Left lung (tissue), 10 donors: ENCODE measurements around the gene KLF9. TPM values are rescaled to one million over a fixed set of nuclear protein-coding genes. Genes with fewer than 3 reads are reported as not detected.

Experiments used
- ATAC-seq: fragments of 200-7000 bp; cut with Tn5 transposase; one replicate; pipeline ENCODE4 v1.9.1; 2020; ENCODE audit warnings: moderate library complexity
- DNase-seq, 4 donors: peaks; one replicate each; pipeline ENCODE4 v3.0.0-alpha.2; 2013 to 2020
- H3K27ac ChIP-seq, 2 donors: fragments of 200-600 bp; sonication (generic) in 1 of 2; one replicate each; pipeline versions ENCODE4 v1.5.0 to v1.8.0; 2020 to 2021
- H3K27me3 ChIP-seq, 2 donors: fragments of 200-600 bp; sonication (generic) in 1 of 2; one replicate each; pipeline versions ENCODE4 v1.5.0 to v1.8.0; 2020 to 2021
- H3K36me3 ChIP-seq, 2 donors: fragments of 200-600 bp; sonication (generic) in 1 of 2; one replicate each; pipeline versions ENCODE4 v1.5.0 to v1.8.0; 2020 to 2021
- H3K4me1 ChIP-seq, 2 donors: fragments of 200-600 bp; one replicate each; pipeline ENCODE4 v1.8.0; 2021
- H3K4me3 ChIP-seq, 2 donors: fragments of 200-600 bp; sonication (generic) in 1 of 2; one replicate each; pipeline versions ENCODE4 v1.5.0 to v1.8.0; 2020 to 2021; ENCODE audit warnings: mild to moderate bottlenecking in 1 of 2
- H3K9me3 ChIP-seq, 2 donors: fragments of 200-600 bp; sonication (generic) in 1 of 2; one replicate each; pipeline versions ENCODE4 v1.5.0 to v1.8.0; 2020 to 2021
- CTCF ChIP-seq, 2 donors: fragments of 200-600 bp; sonication (generic) in 1 of 2; IDR thresholded peaks; one replicate each; pipeline versions ENCODE4 v1.5.0 to v1.8.0; 2021; ENCODE audit warnings: antibody characterized with exemption in 2 of 2
- intact Hi-C, 2 donors: fragments of 100-400 bp; cut with DNase I; formaldehyde crosslinking; loops; one replicate each; pipeline versions ENCODE4 v1.11.2 to v1.14.2; 2022
- polyA plus RNA-seq, 6 donors: library from polyadenylated mRNA; unstranded; fragments of 120-200 nt; gene quantifications; one replicate each; pipeline ENCODE4 v1.2.1, GENCODE V29; 2013; ENCODE audit not compliant: insufficient read length in 6 of 6
- total RNA-seq, 2 donors: library from RNA; stranded (reverse); fragmentation: NEBNext Ultra II Directional; extraction: Animal tissue kit (Norgen Biotek cat#: 25700); gene quantifications; one replicate each; pipeline ENCODE4 v1.2.1, GENCODE V29; 2021
- donor health status: DM: no; HTN: yes; CAD: no.
- donor health status: DM: no; HTN: no; CAD: no.

Gene KLF9
- total and polyA plus RNA-seq, 8 donors: 2.7 to 42.0 (median 3.8) TPM

- intact Hi-C loops: no loop called here
- Histone ChIP-seq H3K4me1 (peaks cover 42 to 92% of the 10 kb centered on the region in 2 donors), H3K27me3 (no peaks in the 10 kb centered on the region), H3K36me3 (no peaks in the 10 kb centered on the region), H3K4me3 (no peak overlapping the region), H3K27ac (peak overlapping the region; percentile 49 to 73), H3K9me3 (no peaks in the 10 kb centered on the region)
- no peak for TF ChIP-seq CTCF (IDR thresholded peaks at IDR 0.05)
- ATAC-seq (peak; percentile 28), DNase-seq (no peak)
These were observed 8.0 kb downstream of the KLF9 start for GRCh38 chr9:70406434-70406862.

GRCh38 chr9:70405808-70406433 lies 8.5 kb downstream of the KLF9 start:
- Histone ChIP-seq H3K27me3 (no peaks in the 10 kb centered on the region), H3K4me1 (peaks cover 40 to 87% of the 10 kb centered on the region in 2 donors), H3K27ac (peak overlapping the region; percentile 49 to 73), H3K36me3 (no peaks in the 10 kb centered on the region), H3K9me3 (no peaks in the 10 kb centered on the region), H3K4me3 (no peak overlapping the region)
- ATAC-seq (no peak), DNase-seq (no peak)
- intact Hi-C loops: no loop called here
- no peak for TF ChIP-seq CTCF (IDR thresholded peaks at IDR 0.05)

- peaks cover 25 to 83% of the 10 kb centered on the region in 2 donors for H3K4me1 ChIP-seq
- H3K9me3 ChIP-seq: no peaks in the 10 kb centered on the region
- H3K27ac ChIP-seq: peak overlapping the region in 1 of 2 donors; percentile 3
- no peak overlapping the region for H3K4me3 ChIP-seq
- DNase-seq (no peak), ATAC-seq (no peak)
- no peaks in the 10 kb centered on the region for H3K36me3 ChIP-seq
- intact Hi-C loops: no loop called here
- no peaks in the 10 kb centered on the region for H3K27me3 ChIP-seq
- no peak for TF ChIP-seq CTCF (IDR thresholded peaks at IDR 0.05)
These were observed 10.2 kb downstream of the KLF9 start for GRCh38 chr9:70404261-70404660.

- H3K9me3 ChIP-seq: no peaks in the 10 kb centered on the region
- H3K4me1 ChIP-seq: peaks cover 23 to 86% of the 10 kb centered on the region in 2 donors
- no peak overlapping the region for H3K4me3 ChIP-seq
- no peak for TF ChIP-seq CTCF (IDR thresholded peaks at IDR 0.05)
- no peaks in the 10 kb centered on the region for H3K27me3 ChIP-seq
- H3K27ac ChIP-seq: peak overlapping the region; percentile 3 to 30
- DNase-seq (no peak), ATAC-seq (no peak)
- H3K36me3 ChIP-seq: no peaks in the 10 kb centered on the region
- intact Hi-C loops: no loop called here
These were observed 10.8 kb downstream of the KLF9 start for GRCh38 chr9:70403618-70404025.

GRCh38 chr9:70403166-70403565 lies 11.3 kb downstream of the KLF9 start:
- no peak for TF ChIP-seq CTCF (IDR thresholded peaks at IDR 0.05)
- H3K27ac ChIP-seq: peak overlapping the region; percentile 3 to 30
- ATAC-seq (no peak), DNase-seq (no peak)
- intact Hi-C loops: no loop called here
- no peaks in the 10 kb centered on the region for H3K27me3 ChIP-seq
- H3K4me1 ChIP-seq: peaks cover 18 to 86% of the 10 kb centered on the region in 2 donors
- no peaks in the 10 kb centered on the region for H3K36me3 ChIP-seq
- H3K4me3 ChIP-seq: no peak overlapping the region
- no peaks in the 10 kb centered on the region for H3K9me3 ChIP-seq
